HL-60/S4 treated with phorbol 12-myristate 13-acetate at 8.2 ng/mL for 4 days and 3 days (cell line): Measurements from ENCODE around the gene ARHGEF10L.

Source experiments
- in situ Hi-C: fragments of 300-500 bp; cut with MboI; formaldehyde crosslinking; loops from 2 replicates; pipeline ENCODE4 v1.15.0; 2022; ENCODE audit warnings: low sequenced_read_pairs

Gene ARHGEF10L

DNA sequence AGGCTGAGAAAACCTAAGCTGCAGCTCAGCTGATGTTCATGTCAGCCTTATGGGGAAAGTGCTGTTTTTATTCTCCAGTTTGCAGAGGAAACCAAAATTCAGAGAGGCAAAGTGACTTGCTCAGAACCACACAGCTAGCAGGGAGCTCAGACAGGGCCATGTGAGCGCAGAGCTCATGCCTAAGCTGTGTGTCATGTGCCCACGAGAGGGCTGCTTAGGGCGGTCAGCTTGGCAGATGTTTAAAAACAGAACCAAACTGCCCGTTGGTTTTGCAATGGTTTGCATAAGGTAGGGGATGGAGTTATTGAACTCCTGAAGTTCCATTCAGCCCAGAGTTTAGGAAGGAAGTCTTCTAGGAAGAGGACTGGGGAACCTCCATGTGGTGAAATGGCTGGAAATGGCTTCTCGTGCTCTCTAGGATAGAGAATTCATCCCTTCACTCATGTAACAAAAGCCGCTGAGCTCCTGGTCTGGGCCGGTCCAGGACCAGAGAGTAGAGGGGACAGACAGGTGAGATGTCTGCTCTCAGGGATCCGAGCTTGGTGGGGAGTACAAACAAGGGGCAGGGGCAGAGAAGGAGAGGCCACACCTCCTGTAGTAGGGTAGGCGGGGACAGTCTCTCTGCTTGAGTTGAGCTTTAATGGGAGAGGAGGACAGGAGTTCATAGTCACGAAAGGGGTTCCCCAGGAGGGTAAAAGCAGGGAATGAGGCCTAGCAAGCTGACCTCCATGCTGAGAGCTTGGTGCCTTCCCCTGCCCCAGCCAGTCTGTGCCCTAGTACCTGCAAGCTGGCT is 46.9 kb downstream of the ARHGEF10L start:
- in situ Hi-C loops = no loop called here

DNA sequence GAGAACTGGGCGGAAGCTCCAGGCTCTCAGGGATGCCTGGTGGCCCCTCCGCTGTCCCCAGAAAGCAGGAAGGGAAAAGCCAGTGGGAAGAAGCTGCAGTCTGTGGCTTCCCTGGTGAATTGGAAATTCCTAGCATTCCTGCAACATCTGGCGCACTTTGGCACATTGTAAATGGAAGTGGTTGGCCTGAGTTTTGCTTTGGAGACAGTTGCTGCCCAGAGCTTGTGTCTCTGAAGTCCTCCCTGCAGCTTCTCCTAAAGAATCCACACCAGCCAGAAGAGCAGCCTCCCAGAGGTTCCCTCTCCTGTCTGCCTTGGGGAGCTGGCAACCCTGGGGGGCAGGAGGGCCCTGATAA is 48.2 kb downstream of the ARHGEF10L start:
- in situ Hi-C loops = no loop called here

DNA sequence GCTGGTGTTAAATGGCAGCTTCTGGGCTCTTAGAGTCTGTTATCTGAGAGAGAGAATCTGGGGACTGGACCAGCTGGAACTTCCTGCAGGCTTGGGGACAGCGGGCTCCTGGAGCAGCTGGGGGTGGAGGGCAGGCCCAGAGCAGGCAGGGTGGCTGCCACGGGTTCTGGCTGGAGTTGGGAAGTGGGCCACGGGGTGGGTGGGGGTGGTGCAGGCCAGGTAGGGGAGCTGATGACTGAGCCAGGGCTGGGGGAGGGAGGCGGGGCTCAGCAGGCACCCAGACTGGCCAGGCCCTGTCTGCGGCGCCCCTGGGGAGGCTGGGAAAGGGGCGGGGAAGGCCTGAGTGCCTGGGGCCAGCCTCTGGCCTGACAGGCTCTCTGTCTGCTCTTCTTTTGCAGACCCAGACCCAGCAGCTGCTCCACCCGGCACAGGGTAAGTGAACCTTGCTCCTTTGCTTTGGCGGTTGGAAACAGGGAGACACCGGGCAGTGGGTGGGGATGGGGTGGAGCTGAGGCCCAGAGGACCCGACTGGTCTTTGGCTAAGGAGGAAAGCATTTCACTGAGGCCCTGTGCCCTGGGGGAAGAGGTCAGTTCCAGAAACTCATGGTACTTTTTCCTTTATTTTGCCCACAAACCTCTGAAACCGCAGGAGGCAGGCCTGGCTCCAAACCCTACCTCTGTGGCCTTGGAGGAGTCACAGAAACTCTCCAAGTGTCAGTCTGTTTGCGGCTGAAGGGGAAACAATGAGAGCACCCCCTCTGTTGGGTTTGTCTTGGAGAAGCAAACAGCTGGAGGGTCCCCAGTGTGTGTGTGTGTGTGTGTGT is 48.8 kb downstream of the ARHGEF10L start:
- in situ Hi-C loops = no loop called here

DNA sequence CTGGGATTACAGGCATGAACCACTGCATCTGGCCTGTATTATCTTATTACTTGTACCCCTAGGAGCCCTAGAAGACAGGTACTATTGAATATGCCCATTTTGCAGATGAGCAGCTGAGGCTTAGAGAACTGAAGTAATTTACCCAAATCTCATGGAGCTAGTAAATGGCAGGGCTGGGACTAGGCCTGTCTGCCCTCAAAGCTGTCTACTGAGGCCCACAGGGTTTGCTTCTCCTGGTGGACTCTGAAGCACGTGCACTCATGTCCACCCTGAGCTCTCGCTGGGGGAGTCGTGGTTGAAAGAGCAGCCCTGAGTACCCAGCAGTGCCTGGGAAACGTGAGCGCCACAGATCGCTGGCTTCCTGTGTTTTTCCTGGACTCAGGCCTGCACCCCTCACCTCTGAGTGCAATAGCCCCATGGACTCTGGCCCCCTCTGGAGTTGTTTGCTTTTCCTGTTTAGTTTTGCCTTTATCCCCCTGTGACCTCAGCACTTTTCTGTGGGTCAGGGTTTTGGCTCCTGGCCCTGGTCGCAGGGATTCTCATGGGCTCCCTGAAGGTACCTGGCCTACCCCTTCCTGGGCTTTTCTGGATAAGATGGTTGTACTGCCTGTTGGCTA is 52.4 kb downstream of the ARHGEF10L start:
- in situ Hi-C loops = no loop called here

DNA sequence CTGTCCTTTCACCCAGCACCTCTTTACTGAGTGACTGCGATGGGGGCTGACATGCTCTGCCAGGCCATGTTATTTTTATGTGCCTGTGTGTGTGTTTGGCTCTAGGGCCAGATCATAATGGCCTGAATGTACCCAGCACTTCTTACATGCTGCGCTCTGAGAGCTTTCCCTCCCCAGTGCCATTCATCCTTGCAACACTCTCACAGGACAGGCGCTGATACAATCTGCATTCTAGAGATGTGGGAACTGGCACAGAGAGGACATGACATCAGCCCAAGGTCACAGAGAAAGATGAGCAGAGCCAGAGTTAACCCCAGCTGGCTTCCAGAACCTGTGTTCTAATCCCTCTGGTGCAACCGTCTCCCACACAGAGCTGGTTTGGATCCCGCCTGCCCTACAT is 54.5 kb downstream of the ARHGEF10L start:
- in situ Hi-C loops = no loop called here

DNA sequence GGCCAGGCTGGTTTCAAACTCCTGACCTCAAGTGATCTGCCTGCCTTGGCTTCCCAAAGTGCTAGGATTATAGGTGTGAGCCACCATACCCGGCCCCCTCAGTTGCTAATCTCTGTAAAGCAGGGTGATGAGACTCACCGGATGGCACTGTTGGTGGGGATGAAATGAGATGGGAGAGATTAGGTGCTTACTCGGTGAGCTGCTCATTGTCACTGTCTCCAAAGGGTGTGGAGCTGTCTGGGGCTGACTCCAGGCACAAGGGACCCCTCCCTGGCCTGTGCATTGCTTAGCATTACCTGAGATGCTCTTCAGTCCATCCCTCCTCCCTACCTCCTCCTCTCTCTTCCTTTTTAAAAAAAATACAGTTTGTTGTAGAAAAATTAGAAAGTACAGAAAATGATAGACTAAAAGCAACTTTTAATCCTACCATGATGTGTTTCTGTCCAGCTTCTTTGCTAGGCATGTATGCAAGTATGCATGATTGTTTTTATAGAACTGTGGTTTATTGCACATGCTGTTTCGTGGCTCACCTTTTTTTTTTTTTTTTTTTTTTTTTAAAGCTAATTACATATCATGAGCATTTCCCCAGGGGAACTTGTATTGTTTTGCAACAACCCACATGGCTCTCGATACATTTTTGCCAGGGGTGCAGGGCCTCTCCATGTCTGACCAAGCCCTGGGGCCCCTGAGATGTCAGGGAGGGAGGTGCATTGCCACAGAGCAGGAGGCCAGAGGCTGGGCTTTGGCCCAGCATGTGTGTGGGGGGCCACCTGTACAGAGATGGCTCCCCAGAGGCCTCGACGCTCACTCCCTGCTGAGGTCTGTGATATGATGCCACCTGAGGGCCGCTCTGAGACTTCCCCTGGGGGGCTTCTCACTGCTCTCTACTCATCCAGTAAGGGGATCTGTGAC is 55.4 kb downstream of the ARHGEF10L start:
- in situ Hi-C loops = no loop called here

DNA sequence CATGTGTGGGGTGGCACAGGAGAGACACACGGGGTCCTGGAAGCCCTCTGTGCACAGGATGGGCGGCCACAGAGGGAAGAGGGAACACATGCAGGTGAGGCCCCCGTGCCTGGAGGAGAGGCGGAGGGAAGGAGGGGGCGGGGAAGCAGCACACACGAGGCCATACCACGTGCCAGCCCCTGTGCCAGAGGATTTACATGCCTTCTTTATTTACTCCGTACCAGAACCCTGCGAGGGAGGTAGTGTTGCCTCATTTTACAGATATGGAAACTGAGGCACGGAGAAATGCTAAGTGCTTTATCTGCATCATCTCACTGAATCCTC is 56.1 kb downstream of the ARHGEF10L start:
- in situ Hi-C loops = no loop called here

DNA sequence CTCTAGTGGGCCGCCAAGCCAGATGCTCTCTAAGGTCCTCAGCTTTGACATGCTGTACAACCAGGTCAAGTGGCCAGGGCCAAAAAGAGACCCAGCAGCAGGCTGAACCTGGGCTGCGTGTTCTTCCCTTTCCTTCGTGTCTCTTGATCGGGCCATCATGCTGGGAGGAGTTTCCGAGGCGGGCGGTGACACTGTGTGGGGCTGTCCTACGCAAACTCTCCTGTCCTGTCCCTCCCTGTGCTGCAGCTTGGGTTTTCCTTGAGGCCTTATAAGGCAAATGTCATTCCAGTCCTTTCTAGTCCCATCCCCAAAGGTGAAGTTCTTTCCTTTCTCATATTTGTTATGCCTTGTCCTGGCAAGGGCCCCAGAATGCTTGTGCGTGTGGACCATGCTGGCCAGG is 56.7 kb downstream of the ARHGEF10L start:
- in situ Hi-C loops = no loop called here

DNA sequence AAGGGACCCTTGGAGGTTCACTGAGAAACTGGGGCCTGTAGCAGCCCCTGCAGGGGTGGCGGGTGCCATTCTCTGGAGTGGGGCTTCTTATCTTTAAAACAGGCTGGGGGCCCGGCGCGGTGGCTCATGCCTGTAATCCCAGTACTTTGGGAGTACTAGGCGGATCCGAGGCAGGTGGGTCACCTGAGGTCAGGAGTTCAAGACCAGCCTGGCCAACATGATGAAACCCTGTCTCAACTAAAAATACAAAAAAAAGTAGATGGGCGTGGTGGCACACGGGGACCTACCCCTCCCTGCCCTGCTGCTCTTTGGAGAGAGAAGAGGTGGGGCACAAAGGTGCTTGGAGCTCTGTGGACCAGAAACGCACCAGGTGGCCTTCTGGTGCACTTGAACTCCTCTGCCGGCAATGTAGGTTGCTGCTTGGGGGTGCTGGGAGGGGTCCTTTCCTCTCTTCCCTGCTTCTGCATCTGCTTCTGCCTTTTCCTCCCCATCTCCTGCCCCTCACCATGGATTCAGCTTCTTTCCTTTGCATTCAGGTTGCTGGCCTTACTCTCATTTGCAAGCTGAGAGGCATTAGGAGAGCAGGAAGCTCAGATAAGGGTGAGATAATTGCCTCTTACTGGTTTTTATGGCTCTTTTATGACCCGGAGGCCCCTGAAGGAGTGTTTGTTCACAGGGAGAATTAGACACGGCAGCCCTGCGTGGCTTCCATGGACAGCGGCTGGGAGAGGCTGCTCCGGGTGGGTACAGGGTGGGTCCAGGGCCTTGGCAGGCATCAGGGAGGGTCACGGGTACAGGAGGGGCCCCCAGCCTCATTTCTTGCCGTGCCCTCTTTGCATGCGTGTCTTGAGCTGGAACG is 57.4 kb downstream of the ARHGEF10L start:
- in situ Hi-C loops = no loop called here

DNA sequence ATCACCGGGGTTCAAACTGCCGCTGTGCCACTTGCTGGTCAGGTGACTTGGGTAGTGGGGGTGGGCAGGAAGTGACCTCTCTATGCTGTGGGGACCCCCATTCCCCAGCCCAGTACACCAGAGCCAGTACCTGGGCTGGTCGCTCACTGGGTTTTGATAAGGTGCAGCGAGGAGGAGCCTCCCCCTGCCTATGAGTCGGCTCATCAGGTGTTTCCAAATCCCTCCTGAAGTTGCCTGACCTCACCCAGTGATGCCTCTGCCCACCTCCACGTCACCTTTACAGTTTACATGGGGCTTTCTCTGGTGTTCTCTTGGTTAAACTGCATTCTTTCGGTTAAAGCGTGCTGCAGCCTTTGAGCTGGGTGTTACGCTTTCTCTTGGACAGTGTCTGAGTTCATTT is 58.2 kb downstream of the ARHGEF10L start:
- in situ Hi-C loops = no loop called here

DNA sequence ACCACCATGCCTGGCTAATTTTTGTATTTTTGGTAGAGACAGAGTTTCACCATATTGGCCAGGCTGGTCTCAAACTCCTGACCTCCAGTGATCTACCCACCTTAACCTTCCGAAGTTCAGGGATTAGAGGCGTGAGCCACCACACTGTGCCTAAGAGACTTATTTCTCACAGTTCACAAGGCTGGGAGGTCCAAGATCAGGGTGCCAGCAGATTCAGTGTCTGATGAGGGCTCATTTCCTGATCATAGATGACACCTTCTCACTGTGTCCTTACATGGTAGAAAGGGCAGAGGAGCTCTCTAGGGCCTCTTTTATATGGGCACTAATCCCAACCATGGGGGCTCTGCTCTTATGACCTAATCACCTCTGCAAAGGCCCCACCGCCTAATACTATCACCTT is 58.8 kb downstream of the ARHGEF10L start:
- in situ Hi-C loops = no loop called here

DNA sequence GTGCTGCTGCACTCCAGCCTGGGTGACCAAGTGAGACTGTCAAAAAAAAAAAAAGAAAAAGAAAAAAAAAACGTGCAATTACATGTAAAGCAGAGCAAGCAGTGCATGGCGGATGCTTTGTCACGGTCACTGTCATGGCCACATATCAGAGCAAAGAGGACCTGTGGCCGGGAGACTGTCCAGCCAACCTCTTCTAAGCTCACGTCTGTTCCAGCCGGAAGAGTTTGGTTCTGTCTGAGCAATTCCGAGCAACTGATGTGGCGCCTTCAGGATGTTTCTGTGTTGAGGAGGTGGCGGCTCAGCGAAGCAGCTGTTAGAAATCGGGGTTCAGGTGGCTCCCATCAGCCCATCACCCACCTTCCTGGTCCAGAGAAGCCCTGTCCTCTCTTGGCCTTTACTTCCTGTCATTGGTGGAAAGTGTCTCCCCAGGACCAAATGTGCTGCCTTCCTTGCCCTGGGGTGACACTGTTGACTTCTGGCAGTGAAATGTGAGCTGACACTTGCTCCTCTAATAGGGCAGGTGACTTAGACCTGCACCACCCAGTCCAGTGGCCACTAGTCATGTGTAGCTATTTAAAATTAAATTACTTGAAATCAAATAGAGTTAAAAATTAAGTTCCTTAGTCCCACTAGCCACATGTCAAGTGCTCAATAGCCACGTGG is 59.9 kb downstream of the ARHGEF10L start:
- in situ Hi-C loops = no loop called here

DNA sequence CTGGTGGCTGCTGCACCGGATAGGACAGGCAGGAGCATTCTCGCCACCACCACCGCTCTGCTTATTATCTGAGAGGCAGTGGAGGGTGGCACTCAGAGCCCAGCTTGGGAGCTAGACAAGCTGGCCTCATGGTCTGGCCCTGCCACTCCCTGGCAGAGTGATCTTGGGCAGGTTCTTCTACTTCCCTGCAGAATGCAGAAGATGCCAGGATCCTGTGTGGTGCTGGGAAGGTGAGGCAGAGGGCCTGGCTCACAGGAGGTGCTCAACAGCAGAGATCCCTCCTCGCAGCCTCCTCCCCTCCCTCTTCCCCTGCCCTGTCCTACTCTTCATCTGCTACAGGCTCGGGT is 60.4 kb downstream of the ARHGEF10L start:
- in situ Hi-C loops = loop anchor here (10.0 kb wide), 1 partner anchor 95 kb away; no protein-coding TSS in a partner anchor

DNA sequence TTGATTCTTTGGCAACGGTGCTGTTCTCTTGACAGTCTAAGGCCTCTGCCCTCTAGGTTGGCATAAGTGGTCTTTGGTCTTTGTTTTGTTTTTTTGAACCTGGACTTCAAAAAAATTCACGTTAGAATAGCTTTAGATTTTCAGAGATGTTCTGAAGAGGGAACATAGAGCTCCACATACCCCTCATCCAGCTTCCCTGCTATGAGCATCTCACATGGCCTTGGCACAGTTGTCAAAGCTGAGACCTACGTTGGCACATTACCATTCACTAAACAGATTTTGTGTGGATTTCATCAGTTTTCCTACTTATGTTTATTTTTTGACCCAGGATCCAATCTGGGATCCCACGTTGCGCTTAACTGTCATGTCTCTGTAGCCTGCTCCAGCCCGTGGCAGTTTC is 60.8 kb downstream of the ARHGEF10L start:
- in situ Hi-C loops = loop anchor here (10.0 kb wide), 1 partner anchor 96 kb away; no protein-coding TSS in a partner anchor

DNA sequence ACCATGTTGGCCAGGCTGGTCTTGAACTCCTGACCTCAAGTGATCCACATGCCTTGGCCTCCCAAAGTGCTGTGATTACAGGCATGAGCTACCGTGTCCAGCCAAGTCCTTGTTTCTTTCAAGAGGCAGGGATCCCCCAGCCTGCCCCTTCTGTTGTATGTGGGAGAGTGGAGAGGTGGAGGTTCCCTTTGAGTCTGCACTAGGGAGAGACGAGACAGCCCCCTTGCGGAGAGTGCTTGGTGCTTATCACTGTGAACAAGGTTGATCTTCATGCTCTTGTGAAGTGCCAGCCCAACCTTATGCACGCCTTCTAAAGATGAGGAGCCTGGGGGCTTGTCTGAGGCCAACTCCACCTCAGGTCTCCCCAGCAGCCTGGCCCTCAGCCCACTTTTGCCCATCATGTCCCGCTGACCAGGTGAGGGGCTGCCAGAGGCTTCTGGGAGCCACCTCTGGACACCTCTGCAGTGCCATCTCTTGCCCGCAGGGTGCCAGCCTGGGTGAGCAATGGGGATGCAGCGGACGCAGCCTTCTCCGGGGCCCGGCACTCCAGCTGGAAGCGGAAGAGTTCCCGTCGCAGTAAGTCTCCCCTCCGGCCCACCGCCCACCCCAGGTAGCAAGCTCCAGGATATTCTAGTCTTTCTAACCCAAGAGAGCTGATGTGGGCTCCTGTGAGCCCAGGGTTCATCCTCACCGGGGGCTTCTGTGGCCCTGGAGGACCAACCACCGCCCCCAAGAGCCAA is 62.3 kb downstream of the ARHGEF10L start:
- in situ Hi-C loops = loop anchor here (10.0 kb wide), 1 partner anchor 97 kb away; no protein-coding TSS in a partner anchor

DNA sequence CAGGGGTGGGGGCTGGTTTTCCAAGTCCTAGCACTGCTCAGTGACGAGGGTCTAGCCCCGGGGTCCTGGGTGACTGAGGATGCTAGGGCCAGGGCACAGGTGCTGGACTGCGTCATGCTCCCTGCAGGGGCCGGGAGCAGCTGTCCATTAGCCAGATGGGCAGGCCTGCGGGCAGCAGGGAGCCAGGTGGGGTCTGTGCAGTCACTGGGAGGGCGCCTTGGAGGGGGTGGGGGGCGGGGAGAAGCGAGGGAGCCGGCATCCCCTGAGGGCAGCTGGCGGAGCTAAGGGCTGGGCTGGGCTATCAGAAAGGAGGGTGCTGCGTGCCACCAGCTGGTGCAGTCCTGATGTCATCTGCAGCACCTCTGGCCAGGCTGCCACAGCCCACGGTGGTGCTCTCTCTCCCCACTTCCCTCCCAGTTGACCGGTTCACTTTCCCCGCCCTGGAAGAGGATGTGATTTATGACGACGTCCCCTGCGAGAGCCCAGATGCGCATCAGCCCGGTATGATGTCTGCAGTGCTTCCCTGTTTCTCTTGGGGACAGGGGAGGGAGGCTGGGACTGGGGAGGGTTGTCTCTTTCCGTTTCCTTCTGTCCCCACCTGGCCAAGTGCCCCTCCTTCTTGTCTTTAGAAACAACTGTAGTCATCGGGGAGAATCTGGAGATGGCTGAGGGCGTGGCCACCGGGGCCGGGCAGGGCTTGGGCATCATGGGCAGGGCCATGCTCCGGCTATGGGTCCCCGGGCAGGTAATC is 63.8 kb downstream of the ARHGEF10L start:
- in situ Hi-C loops = loop anchor here (10.0 kb wide), 1 partner anchor 98 kb away; no protein-coding TSS in a partner anchor

DNA sequence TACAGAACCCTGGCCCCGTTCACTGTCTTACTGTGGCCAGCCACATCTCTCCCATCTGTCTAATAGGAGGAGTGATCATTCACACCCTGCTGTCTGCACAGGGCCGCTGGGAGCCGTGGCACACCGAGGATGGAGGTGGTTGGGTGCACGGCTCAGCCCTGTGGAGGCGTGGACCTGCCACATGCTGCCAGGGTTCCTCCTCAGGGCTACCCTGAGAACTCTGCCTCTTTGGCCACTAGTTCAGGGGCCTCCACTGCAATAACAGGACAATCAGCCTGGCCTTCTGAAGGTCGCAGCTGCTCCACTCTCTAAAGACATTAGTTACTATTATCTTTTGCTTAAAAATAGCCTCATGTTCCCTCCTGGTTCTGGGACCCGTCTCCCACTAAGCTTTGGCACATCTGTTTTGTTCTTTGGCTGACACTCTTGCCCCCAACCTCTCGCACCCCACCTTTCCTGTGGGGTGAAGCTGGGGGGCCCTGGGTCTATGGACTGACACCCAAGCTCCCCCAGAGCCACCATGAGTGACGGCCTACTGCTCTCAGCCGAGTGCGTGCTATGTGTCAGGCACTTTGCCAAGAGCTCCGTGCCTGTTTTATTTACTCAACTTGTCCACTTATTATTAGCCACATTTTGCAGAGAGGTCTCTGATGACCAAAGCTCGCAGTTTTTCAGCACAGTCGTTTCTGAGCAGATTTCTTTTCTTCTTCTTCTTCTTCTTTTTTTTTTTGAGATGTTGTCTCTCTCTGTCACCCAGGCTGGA is 66.3 kb downstream of the ARHGEF10L start:
- in situ Hi-C loops = loop anchor here (10.0 kb wide), 1 partner anchor 101 kb away; no protein-coding TSS in a partner anchor
